GM15510 (cell line): ENCODE data around the gene NIP7.

ENCODE experiments used
- POLR2A ChIP-seq: IDR thresholded peaks from 3 replicates; pipeline ENCODE4 v1.6.1; 2011; ENCODE audit warnings: borderline replicate concordance; ENCODE audit not compliant: insufficient read length; ENCODE audit errors: extremely low read depth

NIP7 gene

DNA sequence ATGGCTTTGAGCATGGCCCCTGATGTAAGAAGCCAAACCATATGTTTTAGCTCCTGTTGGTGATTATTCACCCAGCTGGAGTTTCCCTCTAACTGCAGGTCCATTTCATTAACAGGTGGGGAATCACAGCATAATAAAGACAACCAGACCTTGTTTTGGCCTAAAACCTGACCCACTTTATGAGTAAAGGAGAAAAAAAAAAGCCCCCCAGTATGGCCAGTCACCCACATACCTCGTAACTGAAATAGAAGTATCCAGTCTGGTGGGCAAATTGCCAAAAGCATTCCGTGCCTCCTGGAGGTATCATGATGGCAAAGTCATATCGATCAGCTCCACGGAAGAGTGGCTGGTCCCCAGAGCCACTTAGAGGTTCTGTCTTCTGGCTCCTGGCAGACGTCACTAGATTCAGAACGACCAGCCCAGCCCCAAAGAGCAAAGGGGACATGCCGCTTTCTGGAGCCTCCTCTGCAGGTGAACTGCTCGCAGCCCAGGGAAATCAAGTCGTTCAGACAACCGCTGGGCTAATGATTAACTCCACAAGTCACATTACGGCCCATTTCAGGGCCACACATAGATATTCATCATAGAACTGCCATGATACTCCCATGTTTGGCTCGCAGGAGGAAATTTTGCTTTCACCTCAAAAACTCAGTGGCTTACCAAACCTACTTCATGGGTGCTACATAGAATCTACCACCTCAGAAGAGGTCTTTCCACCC is 11.9 kb downstream of the NIP7 start, which contains the start of gene TMED6:
Gene TMED6, minus strand, starts transcription at position 478 of the 719 bp plus-strand sequence. Its CDS starts 33 bp downstream, at position 445.
- no peak for TF ChIP-seq POLR2A

DNA sequence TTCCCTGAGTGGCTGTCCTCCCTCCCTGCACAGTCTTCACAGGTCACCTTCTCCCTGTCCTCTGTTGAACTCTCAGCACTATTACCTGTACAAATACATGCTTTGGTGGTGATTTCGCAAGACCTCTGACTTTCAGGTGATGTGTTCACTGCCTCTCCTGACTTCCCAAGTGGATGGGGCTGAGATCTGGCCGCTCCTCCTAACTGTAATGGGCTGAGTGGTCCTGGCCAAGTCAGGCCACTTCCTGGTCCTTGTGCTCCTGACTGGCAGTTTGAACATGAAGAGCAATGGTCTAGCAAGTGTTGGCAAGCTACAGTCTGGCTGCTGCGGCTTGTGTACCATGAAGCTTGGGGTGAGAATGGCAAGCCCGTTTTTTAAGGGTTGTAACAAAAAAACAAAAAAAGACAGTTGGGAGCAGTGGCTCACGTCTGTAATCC is 23.7 kb downstream of the NIP7 start:
- TF ChIP-seq POLR2A, result no peak

- no peak for TF ChIP-seq POLR2A
Measured at GRCh38 chr16:69364088-69364487, 24.5 kb downstream of the NIP7 start.

- no peak for TF ChIP-seq POLR2A
Measured at GRCh38 chr16:69365901-69366300, 26.3 kb downstream of the NIP7 start.

DNA sequence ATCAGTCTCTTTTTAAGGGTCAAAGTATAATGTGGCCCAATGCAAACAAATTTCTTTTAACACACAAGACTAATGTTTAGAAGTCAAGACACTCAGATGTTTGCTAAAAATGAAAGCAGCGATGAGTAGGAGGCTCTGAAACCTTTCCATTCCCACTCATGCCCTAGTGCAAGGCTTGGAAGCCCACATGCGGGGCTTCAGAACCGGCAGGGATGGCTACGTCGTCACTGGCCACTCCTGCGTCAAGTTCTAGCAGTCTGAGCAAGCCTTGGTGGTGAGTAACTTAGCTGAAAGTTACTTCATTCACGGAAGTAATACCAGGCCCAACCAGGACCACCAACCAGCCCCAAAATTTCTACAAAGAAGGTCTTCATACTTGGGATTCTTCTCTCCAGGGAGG is 26.9 kb downstream of the NIP7 start:
- no peak for TF ChIP-seq POLR2A

DNA sequence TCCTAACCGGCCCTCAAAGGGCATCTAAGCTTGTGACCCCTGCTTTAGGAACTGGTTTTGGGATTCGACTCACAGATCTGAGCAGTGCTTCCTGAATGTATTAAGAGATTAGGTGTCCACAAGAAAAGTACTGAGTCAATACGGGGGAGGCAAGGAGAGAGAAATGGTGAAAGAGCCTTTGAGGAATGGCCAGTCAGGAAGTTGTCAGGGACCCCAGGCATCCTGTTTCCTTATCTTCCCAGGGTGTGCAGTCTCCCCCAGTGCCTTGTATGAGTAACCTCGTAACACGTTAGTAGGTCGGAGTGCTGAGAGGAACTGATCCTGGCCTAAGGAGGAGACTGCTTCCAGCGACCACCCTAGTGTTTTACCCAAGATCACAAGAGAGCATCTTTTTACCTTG is 28.4 kb downstream of the NIP7 start:
- TF ChIP-seq POLR2A, result no peak

DNA sequence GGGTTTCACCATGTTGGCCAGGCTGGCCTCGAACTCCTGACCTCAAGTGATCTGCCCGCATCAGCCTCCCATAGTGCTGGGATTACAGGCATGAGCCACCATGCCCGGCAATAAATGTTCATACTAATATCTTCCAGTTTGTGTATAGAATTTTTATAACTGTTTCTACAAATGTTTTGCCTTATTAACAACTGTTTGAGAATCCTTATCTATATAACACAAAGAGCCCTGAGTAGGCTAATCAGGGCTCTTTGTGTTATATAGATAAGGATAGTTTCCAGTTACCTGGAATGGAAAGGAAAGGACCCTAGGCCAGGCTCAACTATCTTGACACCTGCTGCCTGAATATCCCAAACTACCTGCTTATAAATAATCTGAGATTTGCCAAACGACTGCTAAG is 29.3 kb downstream of the NIP7 start:
- TF ChIP-seq POLR2A, result no peak

GRCh38 chr16:69371564-69371963 is 32.0 kb downstream of the NIP7 start:
- no peak for TF ChIP-seq POLR2A

DNA sequence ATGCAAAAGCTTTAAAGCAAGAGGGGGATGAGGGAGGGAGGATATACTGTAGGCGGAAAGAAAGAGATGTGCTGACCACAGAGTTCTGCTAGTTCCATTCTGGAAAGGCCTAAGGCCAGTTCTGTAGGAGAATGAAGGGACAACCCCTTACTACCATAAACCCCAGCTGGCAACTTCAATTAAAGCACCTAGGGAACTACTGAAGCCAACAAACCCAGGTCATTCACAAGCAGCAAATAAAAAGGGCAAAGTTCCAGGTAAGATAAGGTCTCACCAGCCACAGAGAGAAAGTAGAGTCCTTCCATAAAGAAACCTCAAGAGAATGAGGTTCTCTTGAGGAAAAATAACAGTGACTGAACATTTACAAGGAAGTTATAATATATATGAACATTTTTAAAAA is 33.4 kb downstream of the NIP7 start:
- no peak for TF ChIP-seq POLR2A

DNA sequence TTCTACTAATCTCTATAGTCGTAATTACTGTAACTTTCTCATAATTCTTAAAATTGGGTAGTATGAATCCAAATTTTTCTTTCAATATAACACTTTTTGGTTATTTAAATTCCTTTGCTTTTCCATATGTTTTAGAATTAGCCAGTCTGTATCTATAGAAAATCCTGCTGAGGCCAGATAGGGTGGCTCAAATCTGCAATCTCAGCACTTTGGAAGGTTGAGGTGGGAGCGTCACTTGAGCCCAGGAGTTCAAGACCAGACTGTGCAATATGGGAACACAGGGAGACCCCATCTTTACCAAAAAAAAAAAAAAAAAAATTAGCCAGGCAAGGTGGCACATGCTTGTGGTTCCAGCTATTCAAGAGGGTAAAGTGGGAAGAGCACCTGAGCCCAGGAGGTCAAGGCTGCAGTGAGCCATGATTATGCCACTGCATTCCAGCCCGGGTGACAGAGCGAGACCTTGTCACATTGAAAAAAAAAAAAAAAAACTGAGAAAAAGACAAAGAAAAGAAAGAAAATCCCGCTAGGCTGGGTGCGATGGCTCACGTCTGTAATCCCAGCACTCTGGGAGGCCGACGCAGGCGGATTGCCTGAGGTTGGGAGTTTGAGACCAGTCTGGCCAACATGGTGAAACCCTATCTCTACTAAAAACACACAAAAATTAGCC is 37.0 kb downstream of the NIP7 start:
- no peak for TF ChIP-seq POLR2A

GRCh38 chr16:69378036-69378435 is 38.5 kb downstream of the NIP7 start:
- TF ChIP-seq POLR2A, result no peak

GRCh38 chr16:69378760-69379159 is 39.2 kb downstream of the NIP7 start:
- TF ChIP-seq POLR2A, result no peak

- no peak for TF ChIP-seq POLR2A
Measured at GRCh38 chr16:69381231-69381630, 41.7 kb downstream of the NIP7 start.

DNA sequence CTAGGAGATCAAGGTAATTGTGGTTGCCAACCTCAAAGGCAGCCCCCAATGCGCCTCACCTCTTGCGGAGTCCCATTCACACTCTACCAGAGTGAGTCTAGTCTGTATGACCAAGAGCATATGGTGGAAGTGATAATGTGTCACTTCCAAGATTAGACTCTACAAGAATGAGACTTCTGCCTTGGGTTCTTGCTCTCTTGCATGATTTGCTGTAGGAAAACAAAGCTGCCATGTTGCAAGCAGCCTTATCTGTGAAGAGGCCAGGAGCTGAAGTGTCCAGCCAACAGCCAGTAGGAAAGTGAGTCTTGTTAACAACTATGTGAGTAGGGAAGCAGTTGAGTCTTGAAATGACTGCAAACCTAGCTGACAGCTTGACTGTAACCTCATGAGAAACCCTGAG is 42.8 kb downstream of the NIP7 start:
- TF ChIP-seq POLR2A, result no peak

DNA sequence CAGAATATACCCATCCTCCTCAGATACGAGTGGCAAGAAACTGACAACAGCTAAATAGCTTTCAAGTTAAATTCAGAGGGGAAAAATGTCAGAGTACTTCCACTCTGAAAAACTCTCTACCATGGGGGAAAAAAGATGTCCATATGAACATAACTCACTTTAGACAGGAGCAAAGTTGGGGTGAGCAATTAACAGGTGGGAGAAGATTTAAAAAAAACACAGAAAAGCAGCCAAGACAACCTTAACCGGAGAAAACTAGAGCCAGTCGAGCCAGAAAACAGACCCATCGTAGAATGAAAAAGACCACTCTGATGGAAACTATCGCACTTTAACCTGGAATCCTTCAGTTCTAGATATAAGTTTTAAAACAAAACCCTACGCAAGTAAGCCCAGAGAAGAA is 45.4 kb downstream of the NIP7 start:
- no peak for TF ChIP-seq POLR2A

DNA sequence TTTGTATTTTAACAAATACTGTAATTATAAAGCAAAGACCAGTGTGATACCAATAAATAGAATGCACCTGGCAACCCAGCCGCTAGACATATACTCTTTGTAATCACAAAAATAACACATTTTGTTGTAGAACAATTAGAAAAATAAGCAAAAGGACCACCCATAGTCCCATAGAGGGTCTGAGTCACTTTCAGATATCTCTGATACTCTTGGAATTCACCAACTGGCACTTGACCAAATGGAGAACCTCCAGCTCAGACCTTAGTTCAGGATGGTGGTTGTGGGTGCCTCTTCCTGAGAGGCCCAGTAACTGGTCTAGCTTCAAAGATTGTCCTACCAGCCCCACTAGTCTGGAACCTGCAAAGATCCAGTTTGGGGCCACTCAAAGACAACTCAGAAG is 47.0 kb downstream of the NIP7 start:
- no peak for TF ChIP-seq POLR2A
